GM18858 (cell line): ENCODE measurements around the gene ASB12.

ENCODE experiments used
- ATAC-seq: cut with Tn5 transposase; IDR thresholded peaks from one replicate; pipeline ENCODE4 v1.9.1; 2021; ENCODE audit not compliant: unreplicated experiment

Gene ASB12

DNA sequence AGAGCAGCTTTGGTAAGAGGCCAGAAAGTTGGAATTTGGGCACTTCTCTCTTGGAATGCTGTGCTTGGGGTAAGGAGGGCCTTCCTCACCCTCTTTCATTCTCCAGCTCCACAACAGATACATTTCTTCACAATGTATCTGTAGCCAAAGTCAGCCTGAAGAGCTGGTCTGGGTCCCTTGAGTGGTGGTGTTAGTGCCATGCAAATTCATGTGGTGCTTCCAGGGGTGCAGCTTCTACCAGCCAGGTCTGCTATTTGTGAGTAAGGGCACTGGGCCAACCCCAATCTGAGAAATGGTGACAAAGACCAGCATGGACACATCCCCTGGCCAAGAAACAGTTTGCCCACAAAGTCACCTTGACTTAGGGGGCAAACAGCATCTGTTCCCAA lies 42.7 kb downstream of the ASB12 start:
- no peak for ATAC-seq

DNA sequence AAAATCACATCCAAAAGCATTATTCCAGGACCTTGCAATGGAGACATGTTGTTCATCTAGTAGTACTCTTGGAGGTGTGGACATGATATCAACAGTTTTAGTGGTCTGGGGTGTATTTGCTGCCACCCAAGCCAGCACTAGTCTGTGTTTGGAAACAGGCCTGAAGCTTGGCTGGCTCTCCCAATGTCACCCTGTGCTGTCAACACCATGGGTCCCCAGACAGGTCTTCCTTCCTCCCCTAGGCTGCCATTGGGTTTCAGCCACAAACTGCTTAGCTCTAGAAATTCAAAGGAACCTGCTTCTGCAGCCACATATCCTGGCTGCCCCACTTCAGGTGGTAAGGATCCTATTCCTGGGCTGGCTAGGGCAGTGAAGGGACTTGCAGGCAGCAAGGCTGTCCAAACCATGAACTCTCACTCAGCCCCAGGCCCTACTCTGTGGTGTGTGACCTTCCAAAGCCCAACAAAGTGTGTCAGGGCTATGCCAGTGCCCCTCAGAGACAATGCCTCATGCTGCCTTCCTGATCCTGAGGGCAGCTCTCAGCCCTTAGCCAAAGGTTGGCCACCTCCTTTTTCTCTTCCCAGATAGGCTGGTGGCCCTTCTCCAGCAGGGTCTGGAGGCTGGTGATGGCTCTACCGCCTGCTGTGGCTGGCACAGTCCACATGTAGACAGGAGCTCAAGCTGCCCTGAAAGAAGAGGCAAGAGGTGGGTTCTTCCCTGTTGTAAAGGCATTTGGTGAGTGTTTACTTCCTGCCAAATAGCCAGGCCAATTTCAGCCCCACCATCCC lies 43.2 kb downstream of the ASB12 start:
- no peak for ATAC-seq

DNA sequence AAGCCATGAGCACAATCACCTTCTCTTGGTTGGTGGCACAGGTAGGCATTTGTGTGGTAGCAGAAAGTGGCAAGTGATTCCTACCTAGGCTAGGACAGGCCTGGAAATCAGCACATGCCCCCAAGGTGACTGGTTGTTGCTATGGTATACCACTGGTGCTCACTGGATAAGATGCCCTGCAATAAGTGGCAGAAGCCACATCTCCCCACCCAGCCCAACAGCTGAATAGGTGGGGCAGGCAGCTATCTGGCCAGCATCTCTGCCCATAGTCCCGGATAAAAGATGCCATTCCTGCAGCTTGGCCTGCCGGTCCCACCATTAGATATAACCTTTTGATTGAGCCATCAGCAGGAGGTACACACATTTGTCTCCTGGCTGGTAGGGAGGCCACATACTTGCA lies 46.0 kb downstream of the ASB12 start:
- no peak for ATAC-seq

DNA sequence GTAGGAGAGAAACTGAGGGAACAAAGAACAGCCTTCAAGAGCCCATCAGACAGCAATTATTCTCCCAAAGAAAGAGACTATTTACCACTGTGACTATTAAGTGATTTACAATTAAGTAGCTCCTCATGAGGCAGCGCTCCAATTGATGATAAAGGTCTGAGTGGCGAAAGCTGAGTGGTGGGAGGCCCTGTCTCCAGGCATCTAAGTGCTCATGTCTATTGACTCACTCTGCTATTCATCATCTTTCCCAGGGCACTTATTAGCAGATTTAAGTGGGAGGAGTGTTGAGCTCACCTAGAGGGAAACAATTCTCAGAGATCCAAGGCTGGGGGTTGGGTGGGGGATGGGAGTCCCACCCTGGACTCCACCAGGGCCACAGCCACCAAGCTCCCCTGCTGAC lies 48.2 kb downstream of the ASB12 start:
- no peak for ATAC-seq

DNA sequence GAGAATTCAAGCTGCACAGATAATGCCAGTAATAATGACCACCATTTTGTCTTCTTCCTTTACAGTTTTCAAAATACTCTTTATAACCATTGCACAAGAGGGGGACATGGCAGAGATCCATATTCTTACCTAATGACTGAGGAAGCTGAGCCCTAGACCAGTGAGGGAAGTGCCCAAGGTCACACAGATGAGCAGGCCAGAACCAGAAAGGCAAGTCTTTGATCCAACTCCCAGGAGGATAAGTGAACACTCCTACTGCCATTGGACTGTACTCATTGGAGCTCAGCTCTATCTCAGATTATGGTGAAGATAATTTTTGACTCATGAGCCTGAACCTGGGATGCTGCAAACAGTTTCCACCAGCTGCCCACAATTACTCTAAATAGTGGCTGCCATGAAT lies 53.5 kb downstream of the ASB12 start:
- no peak for ATAC-seq
